ENCODE data around the gene PPP1R3C.

PPP1R3C gene

GRCh38 chr10:91602449-91602848, 30.4 kb downstream of the PPP1R3C start:
- no peak for DNase-seq

GRCh38 chr10:91601212-91601611, 31.7 kb downstream of the PPP1R3C start:
- no peak for DNase-seq

GRCh38 chr10:91598211-91598977, 34.5 kb downstream of the PPP1R3C start:
- no peak for DNase-seq

GRCh38 chr10:91597197-91597881, 35.5 kb downstream of the PPP1R3C start:
- peak in 31 of 58 donors; percentile 8 to 65 (median 30) for DNase-seq

- peak in 6 of 58 donors; percentile 0 to 61 (median 24) for DNase-seq
Observed at GRCh38 chr10:91596825-91597196, 36.1 kb downstream of the PPP1R3C start.

GRCh38 chr10:91593834-91594233, 39.0 kb downstream of the PPP1R3C start:
- no peak for DNase-seq

GRCh38 chr10:91593366-91593765, 39.5 kb downstream of the PPP1R3C start:
- DNase-seq, result no peak

- DNase-seq, result no peak
Observed at GRCh38 chr10:91592266-91592975, 40.5 kb downstream of the PPP1R3C start.

GRCh38 chr10:91591797-91592174, 41.1 kb downstream of the PPP1R3C start:
- no peak for DNase-seq

- DNase-seq, result peak in 1 of 58 donors; percentile 13
Observed at GRCh38 chr10:91590904-91591796, 41.7 kb downstream of the PPP1R3C start.

GRCh38 chr10:91590142-91590903, 42.5 kb downstream of the PPP1R3C start:
- DNase-seq, result peak in 40 of 58 donors; percentile 3 to 61 (median 29)

- DNase-seq, result no peak
Observed at GRCh38 chr10:91589658-91590035, 43.2 kb downstream of the PPP1R3C start.

- peak in 1 of 58 donors; percentile 2 for DNase-seq
Observed at GRCh38 chr10:91589015-91589657, 43.7 kb downstream of the PPP1R3C start.

- peak in 1 of 58 donors; percentile 8 for DNase-seq
Observed at GRCh38 chr10:91587710-91588638, 44.9 kb downstream of the PPP1R3C start.

GRCh38 chr10:91582153-91582554, 50.7 kb downstream of the PPP1R3C start:
- no peak for DNase-seq

- no peak for DNase-seq
Observed at GRCh38 chr10:91579329-91579985, 53.4 kb downstream of the PPP1R3C start.

All from anterior cingulate cortex (tissue), 58 donors.